ENCODE data around the gene PRSS12. TPM values are rescaled to one million over a fixed set of nuclear protein-coding genes. Genes with fewer than 3 reads are reported as not detected.

PRSS12 gene
- total and polyA plus RNA-seq, 2 donors (not counting 1 experiment from before 2014, with no cell fraction given), result not detected

DNA sequence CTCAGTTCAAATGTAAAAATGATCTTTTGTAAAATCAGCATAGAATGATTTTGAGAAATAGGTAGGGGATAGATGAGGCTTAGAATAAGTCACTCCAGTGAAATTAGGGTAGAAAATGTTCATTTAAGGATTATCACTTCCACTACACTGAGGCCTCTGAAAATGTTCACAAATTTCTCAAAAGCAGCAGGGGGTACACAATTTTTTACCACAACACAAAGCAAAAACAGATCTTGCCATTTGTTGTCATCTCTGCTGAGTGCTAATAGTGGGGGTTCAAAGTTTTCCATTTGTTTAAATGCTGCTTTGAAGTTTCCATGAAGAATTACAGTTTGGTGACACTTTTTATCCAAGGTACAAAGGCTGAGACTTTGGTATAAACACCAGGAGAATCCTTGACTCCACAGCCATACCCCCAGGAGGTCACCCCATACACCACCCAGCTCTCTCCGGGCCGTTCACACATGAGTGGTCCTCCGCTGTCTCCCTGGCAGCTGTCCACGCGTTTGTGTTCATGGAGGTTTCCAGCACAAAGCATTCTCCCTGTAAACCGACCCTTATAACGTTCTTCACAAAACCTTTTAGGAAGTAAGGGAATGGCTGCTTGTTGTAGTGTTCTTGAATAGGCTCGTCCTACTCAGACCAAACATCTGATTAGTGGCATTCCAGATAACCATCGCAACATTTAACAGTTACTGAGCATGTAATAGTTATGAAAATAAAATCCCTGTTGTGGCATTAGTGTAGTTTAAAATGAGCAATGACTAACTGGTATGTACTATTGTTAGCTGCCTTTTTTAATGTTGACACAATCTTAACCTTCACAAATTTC, 71.0 kb downstream of the PRSS12 start:
- ATAC-seq (ENCODE audit: low read depth) (no peak), DNase-seq (no peak)
- Histone ChIP-seq H4K20me1 (ENCODE audit: control insufficient read depth, insufficient read depth, low read length, poor library complexity, severe bottlenecking) (no peaks in the 10 kb centered on the region), H3K9me3 (ENCODE audit: control extremely low read depth in 1 of 3, control insufficient read depth in 2 of 3, insufficient read depth in 1 of 3, low read length in 2 of 3) (no peaks in the 10 kb centered on the region), H3K9ac (ENCODE audit: low read length) (no peak overlapping the region), H3K36me3 (replicated peaks in 1 of 2; ENCODE audit: control extremely low read depth in 1 of 2, control insufficient read depth in 1 of 2, extremely low read depth in 1 of 2, insufficient read depth in 2 of 2, low read length in 1 of 2) (peaks cover 1 to 17% of the 10 kb centered on the region in 2 experiments), H2AFZ (ENCODE audit: insufficient read depth, low read depth, low read length, poor library complexity, severe bottlenecking) (no peak overlapping the region), H3K4me1 (ENCODE audit: control insufficient read depth in 2 of 2, insufficient read depth in 2 of 2, low read length in 2 of 2) (peaks cover 33 to 37% of the 10 kb centered on the region in 2 donors), H3K79me2 (ENCODE audit: control insufficient read depth, insufficient read depth, low read length) (peaks cover 8% of the 10 kb centered on the region), H3K27ac (ENCODE audit: low read length in 2 of 2) (peak overlapping the region in 1 of 2 donors; percentile 96), H3K4me2 (replicated peaks; ENCODE audit: low read depth, low read length, poor library complexity, severe bottlenecking) (no peak overlapping the region), H3K4me3 (ENCODE audit: control extremely low read depth in 1 of 5, extremely low read depth in 1 of 5, insufficient read depth in 1 of 5, low read depth in 2 of 5, low read length in 4 of 5) (no peak overlapping the region), H3K27me3 (replicated peaks in 1 of 4; ENCODE audit: control extremely low read depth in 1 of 4, control insufficient read depth in 3 of 4, insufficient read depth in 4 of 4, low read length in 3 of 4) (no peaks in the 10 kb centered on the region)
- Mint-ChIP-seq H3K27me3 (no peaks in the 10 kb centered on the region), H3K9me3 (ENCODE audit: insufficient read depth) (no peaks in the 10 kb centered on the region), H3K27ac (no peak overlapping the region), H3K4me3 (no peak overlapping the region), H3K4me1 (peaks cover 52% of the 10 kb centered on the region)
- ChIA-PET CTCF (interaction anchor here (0.9 kb wide), 1 partner anchor 403 kb away, joined by 3 read pairs; the partner anchor contains the start of gene METTL14), POLR2A (no interaction called here)
- 77% methylated on average over 3 of the region's 9 CpGs for WGBS (ENCODE audit: insufficient coverage)
- TF ChIP-seq, protein P1, sequence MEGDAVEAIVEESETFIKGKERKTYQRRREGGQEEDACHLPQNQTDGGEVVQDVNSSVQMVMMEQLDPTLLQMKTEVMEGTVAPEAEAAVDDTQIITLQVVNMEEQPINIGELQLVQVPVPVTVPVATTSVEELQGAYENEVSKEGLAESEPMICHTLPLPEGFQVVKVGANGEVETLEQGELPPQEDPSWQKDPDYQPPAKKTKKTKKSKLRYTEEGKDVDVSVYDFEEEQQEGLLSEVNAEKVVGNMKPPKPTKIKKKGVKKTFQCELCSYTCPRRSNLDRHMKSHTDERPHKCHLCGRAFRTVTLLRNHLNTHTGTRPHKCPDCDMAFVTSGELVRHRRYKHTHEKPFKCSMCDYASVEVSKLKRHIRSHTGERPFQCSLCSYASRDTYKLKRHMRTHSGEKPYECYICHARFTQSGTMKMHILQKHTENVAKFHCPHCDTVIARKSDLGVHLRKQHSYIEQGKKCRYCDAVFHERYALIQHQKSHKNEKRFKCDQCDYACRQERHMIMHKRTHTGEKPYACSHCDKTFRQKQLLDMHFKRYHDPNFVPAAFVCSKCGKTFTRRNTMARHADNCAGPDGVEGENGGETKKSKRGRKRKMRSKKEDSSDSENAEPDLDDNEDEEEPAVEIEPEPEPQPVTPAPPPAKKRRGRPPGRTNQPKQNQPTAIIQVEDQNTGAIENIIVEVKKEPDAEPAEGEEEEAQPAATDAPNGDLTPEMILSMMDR (IDR thresholded peaks at IDR 0.05), result no peak
- no peak for TF ChIP-seq EZH2 (IDR thresholded peaks at IDR 0.05; ENCODE audit: borderline replicate concordance, insufficient read depth, low read depth, low read length, poor library complexity, severe bottlenecking)
- intact Hi-C loops (cut with micrococcal nuclease), result loop anchor here (1.0 kb wide), 1 partner anchor 71 kb away; the partner anchor contains the start of gene PRSS12
